Inflammatory macrophage (primary cell): ENCODE measurements around the gene FAM53A.

Experiments
- DNase-seq, 2 donors: peaks; one replicate each; pipeline ENCODE4 v3.0.0-alpha.2; 2020 to 2022
- total RNA-seq, 18 experiments: gene quantifications; one replicate each; lab custom pipeline; 2026; ENCODE audit warnings: mixed read lengths in 6 of 18, inconsistent platforms in 2 of 18; lab: John Stamatoyannopoulos, UW

The FAM53A gene, protein sequence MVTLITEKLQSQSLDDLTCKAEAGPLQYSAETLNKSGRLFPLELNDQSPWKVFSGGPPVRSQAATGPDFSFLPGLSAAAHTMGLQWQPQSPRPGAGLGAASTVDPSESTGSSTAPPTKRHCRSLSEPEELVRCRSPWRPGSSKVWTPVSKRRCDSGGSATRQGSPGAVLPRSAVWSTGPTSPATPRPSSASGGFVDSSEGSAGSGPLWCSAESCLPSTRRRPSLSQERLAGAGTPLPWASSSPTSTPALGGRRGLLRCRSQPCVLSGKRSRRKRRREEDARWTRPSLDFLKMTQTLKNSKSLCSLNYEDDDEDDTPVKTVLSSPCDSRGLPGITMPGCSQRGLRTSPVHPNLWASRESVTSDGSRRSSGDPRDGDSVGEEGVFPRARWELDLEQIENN
- total RNA-seq, result 0.06 to 1.4 (median 0.75) reads per million in 18 experiments

- peak; percentile 92 to 94 for DNase-seq
These were observed at the start of gene FAM53A for GRCh38 chr4:1683736-1684505. Gene FAM53A (minus strand): TSS chr4:1684313. CDS start chr4:1668741, 15,572 bp downstream.

GRCh38 chr4:1732911-1733310, 48.8 kb upstream of the FAM53A start:
- no peak for DNase-seq

DNA sequence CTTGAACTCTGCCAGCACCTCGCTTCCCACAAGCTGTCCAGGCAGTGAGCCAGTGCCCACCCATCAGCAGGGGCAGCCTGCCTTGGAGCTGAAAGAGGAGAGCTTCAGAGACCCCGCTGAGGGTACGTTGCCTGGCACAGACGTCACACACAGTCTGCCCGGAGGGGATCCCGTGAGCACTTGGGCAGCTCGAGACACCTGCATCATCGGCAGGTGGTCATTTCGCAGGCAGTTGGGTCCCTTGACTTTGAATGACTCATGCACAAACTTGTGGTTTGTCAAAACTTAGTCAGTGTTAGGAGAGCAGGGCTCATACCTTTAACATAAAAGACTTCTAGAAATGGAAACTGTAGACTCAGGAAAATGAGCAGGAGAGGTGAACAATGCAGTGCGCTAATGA, 47.1 kb upstream of the FAM53A start:
- no peak for DNase-seq

DNA sequence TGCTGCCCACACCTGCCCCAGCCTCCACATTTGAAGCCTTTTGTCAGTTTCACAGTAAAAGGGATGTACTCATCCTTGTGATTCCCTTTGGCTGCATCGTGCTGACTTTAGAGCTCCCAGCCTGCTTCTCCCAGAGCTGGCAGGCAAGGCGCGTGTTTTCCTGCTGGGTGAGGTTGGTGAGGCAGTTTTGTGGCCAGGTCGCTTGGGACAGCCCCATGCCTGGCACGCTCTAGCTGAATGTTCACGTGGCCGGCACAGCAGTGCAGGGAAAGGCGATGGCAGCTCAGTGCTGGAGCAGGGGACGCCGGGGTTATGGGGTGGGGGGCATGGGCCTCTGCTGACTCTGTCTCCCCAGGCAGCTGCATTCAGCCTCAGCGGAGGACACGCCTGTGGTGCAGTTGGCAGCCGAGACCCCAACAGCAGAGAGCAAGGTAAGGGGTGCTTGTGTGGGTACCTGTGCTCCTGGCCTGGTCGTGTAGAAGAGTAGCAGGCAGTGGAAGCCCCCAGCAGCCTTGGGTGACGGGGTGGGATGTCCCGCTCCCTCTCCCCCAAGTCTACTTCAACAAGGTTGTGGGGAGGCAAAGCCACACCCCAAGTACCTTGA, 46.5 kb upstream of the FAM53A start:
- no peak for DNase-seq

DNA sequence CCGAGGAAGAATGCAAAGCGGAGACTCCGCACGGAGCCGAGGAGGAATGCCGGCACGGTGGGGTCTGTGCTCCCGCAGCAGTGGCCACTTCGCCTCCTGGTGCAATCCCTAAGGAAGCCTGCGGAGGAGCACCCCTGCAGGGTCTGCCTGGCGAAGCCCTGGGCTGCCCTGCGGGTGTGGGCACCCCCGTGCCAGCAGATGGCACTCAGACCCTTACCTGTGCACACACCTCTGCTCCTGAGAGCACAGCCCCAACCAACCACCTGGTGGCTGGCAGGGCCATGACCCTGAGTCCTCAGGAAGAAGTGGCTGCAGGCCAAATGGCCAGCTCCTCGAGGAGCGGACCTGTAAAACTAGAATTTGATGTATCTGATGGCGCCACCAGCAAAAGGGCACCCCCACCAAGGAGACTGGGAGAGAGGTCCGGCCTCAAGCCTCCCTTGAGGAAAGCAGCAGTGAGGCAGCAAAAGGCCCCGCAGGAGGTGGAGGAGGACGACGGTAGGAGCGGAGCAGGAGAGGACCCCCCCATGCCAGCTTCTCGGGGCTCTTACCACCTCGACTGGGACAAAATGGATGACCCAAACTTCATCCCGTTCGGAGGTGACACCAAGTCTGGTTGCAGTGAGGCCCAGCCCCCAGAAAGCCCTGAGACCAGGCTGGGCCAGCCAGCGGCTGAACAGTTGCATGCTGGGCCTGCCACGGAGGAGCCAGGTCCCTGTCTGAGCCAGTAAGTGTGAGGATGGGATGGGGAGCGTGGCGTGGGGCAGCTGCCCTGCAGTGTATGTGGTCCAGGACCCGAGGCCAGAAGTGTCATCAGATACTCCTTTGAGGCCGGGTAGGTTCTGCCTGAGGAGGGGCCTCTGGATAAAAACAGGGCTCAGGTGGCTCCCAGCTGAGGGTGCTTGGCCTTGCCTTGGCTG, 44.2 kb upstream of the FAM53A start:
- DNase-seq, result no peak

- DNase-seq, result peak; percentile 87 to 90
These were observed 43.3 kb upstream of the FAM53A start for GRCh38 chr4:1727117-1728031.

- DNase-seq, result peak; percentile 93 to 94
These were observed 42.2 kb upstream of the FAM53A start for GRCh38 chr4:1726146-1726934.

- DNase-seq, result no peak
These were observed 41.4 kb upstream of the FAM53A start for GRCh38 chr4:1725521-1725920.

DNA sequence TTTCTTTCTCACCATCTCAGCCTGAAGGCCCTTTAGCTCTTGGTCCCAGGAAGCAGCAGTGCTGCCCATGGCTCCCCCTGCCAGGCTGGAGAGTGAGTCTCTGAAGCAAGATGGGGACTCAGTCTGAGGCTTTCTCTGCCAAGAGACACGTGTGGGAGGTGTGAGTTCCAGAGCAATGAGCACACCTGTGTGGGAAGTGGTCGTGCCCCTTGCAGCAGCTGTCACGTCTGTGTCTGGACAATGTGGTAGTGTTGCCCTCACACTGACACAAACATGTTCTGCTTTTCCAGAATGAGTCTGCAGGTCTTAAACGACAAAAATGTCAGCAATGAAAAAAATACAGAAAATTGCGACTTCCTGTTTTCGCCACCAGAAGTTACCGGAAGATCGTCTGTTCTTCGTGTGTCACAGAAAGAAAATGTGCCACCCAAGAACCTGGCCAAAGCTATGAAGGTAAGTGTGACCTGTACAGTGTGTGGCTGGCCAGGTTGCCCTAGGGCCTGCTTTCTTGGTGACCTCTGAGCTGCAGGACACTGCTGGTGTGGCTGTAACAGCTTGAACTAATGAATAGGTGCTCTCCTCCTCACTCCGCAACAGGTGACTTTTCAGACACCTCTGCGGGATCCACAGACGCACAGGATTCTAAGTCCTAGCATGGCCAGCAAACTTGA, 39.2 kb upstream of the FAM53A start:
- DNase-seq, result peak; percentile 77 to 85

GRCh38 chr4:1722551-1723118, 38.5 kb upstream of the FAM53A start:
- peak; percentile 32 to 42 for DNase-seq

DNA sequence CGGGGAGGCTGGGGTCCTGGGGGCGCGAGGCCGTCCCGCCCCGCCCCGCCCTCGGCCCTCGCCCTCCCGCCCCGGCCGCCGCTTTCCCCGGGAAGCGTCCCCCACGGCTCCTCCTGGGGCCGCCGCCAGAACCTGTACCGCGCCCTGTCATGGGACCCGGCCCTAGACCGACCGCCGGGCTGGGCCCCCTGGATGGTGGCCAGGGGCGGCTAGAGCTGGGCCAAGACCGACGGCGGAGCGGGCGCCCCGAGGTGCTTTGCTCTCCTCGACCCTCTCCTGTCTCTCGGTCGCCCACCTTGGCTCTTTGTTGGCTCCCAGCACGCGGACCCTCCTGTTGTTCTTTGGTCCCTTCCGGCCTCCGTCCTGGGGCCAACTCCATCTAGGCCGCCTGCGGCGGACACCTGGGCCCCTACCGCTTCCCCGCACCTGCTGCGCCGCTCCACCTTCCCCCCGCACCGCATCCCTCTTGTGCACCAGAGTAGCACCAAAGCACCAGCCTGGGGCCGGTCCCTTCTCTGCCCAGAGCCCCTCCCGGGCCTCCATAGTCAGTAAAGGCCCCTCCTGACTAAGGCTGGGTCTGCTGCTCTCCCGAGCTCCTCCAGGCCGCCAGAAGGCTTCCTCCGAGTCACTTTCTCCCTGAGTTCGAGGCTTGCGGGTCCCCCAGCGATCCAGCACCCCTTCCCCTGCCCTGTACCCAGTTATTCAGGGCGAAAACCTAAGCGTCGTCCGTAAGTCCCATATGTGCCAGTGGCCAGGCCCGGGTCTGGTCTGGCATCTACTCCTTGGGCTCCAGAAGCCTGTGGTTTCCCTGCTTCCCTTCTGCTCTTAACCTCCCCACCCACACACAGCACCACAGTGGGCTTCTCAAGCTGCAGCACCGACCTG, 37.8 kb upstream of the FAM53A start:
- peak; percentile 30 to 34 for DNase-seq

DNA sequence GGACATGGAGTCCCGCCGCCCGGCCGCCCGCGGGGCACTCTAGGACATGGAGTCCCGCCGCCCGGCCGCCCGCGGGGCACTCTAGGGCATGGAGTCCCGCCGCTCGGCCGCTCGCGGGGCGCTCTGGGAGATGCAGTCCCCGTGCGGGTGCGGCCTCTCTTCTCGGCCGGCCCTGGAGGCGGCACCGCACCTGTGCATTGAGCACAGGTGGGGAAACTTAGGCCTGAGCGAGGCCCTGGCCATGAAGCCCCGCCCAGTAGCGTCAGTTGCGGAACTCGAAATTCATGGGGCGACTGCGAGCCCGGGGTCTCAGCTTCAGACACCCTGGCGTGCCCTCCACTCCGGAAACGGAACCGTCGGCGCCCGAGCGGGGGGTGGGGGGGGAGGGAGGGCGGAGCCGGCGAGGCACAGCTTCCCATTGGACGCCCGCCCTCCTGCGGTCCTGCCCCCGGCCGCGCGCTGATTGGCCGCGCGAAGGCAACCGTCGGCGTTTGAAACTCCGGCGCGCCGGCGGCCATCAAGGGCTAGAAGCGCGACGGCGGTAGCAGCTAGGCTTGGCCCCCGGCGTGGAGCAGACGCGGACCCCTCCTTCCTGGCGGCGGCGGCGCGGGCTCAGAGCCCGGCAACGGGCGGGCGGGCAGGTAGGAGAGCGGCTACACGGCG, 37.0 kb upstream of the FAM53A start, which contains the start of the genes TACC3 and TMEM129:
Gene TACC3, plus strand, starts transcription at position 519 of the 663 bp plus-strand sequence. CDS start 1,901 bp downstream, outside the sequence.
Gene TMEM129, minus strand, starts transcription at position 321 of the 663 bp plus-strand sequence. CDS start 486 bp downstream, outside the sequence.
- peak; percentile 93 to 94 for DNase-seq

DNA sequence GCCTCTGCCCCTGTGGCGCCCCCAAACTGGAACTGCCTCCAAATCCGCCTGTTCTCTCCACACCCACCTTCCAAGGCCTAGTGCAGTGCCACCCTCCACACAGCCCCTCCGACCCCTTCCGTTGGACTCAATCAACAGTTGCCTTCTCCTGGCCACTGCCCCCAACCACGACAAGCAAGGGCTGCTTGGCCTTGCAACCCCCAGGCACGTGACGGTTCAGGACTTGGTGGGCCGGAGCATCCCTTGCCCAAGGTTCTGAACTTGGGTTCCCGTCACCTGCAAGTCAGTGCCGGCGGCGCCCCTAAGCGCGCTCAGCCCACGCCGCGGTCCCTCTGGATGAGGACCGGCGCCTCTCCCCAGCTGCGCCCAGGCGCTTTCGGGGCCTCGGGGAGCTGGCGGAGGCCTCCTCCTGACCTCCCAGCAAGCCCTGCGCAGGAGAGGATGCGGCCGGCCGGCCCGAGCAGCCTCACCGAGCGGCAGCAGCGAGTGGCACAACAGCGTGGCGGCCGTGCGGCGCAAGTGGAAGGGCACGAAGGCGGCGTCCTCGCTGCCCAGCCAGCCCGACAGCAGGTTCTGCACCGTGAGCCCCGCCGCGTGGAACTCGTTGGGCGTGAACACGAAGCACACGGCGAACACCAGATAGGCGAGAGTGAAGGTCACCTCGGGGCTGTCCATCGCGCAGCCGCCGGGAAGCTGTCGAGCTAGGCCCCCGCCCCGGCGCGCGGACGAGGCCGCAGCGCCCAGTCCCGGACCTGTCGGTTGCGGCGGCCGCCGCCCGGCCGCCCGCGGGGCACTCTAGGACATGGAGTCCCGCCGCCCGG, 36.3 kb upstream of the FAM53A start:
- DNase-seq, result peak; percentile 21 to 49

- no peak for DNase-seq
These were observed 34.2 kb upstream of the FAM53A start for GRCh38 chr4:1718095-1718850.
